MCF 10A (cell line): ENCODE data around the gene INHBB. TPM values are rescaled to one million over a fixed set of nuclear protein-coding genes. Genes with fewer than 3 reads are reported as not detected.

Experiments
- BruUV-seq: library from RNA; stranded (reverse); fragments of 400-500 nt; replicated peaks from 2 replicates; lab custom pipeline; 2021; lab: Mats Ljungman, UMichigan
- CTCF ChIA-PET: fragments of 300-600 bp; sonication (Branson Sonifier 250); formaldehyde crosslinking; extraction: SDS; loops from one replicate; lab custom pipeline; 2021; ENCODE audit warnings: antibody characterized with exemption, inconsistent platforms; lab: Yijun Ruan, JAX
- POLR2A ChIA-PET: fragments of 300-600, 350-650 bp; sonication (Branson Sonifier 250); formaldehyde crosslinking; extraction: SDS; loops from one replicate; lab custom pipeline; 2020; ENCODE audit warnings: antibody characterized with exemption, inconsistent platforms; lab: Yijun Ruan, JAX
- DNase-seq: peaks from one replicate; pipeline ENCODE4 v3.0.0-alpha.2; 2018; ENCODE audit not compliant: unreplicated experiment
- H3K27ac Mint-ChIP-seq: one replicate; pipeline ENCODE4 v1.8.0; 2022; ENCODE audit warnings: mild to moderate bottlenecking, low read depth, mixed read lengths; ENCODE audit not compliant: unreplicated experiment
- H3K27me3 Mint-ChIP-seq: one replicate; pipeline ENCODE4 v1.8.0; 2022; ENCODE audit warnings: mixed read lengths; ENCODE audit not compliant: insufficient read depth, unreplicated experiment
- H3K36me3 Mint-ChIP-seq: one replicate; pipeline ENCODE4 v1.8.0; 2022; ENCODE audit warnings: mild to moderate bottlenecking, moderate library complexity, mixed read lengths; ENCODE audit not compliant: insufficient read depth, unreplicated experiment
- H3K4me1 Mint-ChIP-seq: one replicate; pipeline ENCODE4 v1.8.0; 2022; ENCODE audit warnings: mixed read lengths; ENCODE audit not compliant: insufficient read depth, unreplicated experiment
- H3K4me3 Mint-ChIP-seq: one replicate; pipeline ENCODE4 v1.8.0; 2022; ENCODE audit warnings: mild to moderate bottlenecking, moderate library complexity, mixed read lengths; ENCODE audit not compliant: unreplicated experiment
- H3K9me3 Mint-ChIP-seq: one replicate; pipeline ENCODE4 v1.8.0; 2022; ENCODE audit warnings: mixed read lengths; ENCODE audit not compliant: unreplicated experiment
- intact Hi-C: fragments of 100-400 bp; cut with micrococcal nuclease; formaldehyde crosslinking; loops from 2 replicates; pipeline ENCODE4 v1.14.1; 2022
- total RNA-seq: library from RNA; stranded (reverse); gene quantifications from 2 replicates; pipeline ENCODE4 v1.2.3, GENCODE V29; 2022
- TF ChIP-seq, protein P1 (sequence below): fragments of 200-600 bp; IDR thresholded peaks from one replicate; pipeline ENCODE4 v1.8.0; 2022; ENCODE audit warnings: antibody characterized with exemption, mild to moderate bottlenecking; ENCODE audit not compliant: unreplicated experiment

Gene INHBB
- total RNA-seq, 1 experiment from 2014 or later: 0.16 TPM

GRCh38 chr2:120365236-120365793 is 19.4 kb downstream of the INHBB start:
- TF ChIP-seq, protein P1, sequence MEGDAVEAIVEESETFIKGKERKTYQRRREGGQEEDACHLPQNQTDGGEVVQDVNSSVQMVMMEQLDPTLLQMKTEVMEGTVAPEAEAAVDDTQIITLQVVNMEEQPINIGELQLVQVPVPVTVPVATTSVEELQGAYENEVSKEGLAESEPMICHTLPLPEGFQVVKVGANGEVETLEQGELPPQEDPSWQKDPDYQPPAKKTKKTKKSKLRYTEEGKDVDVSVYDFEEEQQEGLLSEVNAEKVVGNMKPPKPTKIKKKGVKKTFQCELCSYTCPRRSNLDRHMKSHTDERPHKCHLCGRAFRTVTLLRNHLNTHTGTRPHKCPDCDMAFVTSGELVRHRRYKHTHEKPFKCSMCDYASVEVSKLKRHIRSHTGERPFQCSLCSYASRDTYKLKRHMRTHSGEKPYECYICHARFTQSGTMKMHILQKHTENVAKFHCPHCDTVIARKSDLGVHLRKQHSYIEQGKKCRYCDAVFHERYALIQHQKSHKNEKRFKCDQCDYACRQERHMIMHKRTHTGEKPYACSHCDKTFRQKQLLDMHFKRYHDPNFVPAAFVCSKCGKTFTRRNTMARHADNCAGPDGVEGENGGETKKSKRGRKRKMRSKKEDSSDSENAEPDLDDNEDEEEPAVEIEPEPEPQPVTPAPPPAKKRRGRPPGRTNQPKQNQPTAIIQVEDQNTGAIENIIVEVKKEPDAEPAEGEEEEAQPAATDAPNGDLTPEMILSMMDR: no peak
- no TSS peak for BruUV-seq
- intact Hi-C loops: no loop called here
- Mint-ChIP-seq H3K4me3 (no peak overlapping the region), H3K4me1 (no peaks in the 10 kb centered on the region), H3K36me3 (no peaks in the 10 kb centered on the region), H3K27me3 (peaks cover 14% of the 10 kb centered on the region), H3K9me3 (no peaks in the 10 kb centered on the region), H3K27ac (no peak overlapping the region)
- ChIA-PET POLR2A (no interaction called here), CTCF (interaction anchor here (0.7 kb wide), 1 partner anchor 263 kb away, joined by 3 read pairs; no protein-coding TSS in a partner anchor)
- DNase-seq: no peak

DNA sequence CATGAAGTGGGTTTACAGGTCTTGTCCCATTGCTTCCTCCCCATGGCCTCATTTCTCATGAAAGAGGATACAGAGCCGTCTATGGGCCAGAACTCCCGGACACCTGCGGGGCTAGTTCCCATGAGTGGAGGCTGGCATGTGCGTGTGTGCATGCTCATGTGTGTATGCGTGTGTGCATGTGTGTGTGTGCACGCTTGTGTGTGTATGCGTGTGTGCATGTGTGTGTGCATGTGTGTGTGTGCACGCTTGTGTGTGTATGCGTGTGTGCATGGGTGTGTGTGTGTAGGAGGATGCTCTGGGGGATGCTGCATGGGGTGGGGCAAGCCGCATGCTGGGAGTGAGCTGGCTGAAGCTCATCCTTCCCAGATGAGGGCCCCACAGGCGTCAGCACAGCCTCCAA is 20.8 kb downstream of the INHBB start:
- no peak overlapping the region for H3K27ac Mint-ChIP-seq
- intact Hi-C loops: no loop called here

DNA sequence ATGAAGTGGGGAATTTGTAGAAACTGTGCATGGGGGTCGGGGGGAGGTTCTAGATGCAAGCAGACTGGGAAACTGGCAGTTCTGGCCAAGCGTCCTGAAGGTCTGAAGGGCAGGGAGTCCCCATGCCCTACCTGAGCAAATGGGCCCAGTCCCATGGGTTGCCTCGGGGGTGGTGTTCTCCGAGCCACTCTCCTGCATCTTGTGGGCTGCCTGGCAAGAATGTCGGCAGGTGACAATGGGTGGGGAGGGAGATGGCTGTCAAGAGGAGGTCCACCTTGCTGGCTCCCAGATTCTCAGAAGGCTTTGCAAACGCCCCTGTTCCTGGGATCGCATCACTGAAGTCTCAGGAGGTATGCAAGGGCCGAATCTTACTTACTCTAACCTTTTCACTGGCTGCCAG is 21.3 kb downstream of the INHBB start:
- H3K36me3 Mint-ChIP-seq: no peaks in the 10 kb centered on the region
- no peak for DNase-seq
- TF ChIP-seq, protein P1: no peak
- H3K27me3 Mint-ChIP-seq: peaks cover 14% of the 10 kb centered on the region
- no peaks in the 10 kb centered on the region for H3K4me1 Mint-ChIP-seq
- CTCF ChIA-PET: no interaction called here
- BruUV-seq: no TSS peak
- H3K9me3 Mint-ChIP-seq: no peaks in the 10 kb centered on the region
- intact Hi-C loops: no loop called here
- POLR2A ChIA-PET: no interaction called here
- H3K27ac Mint-ChIP-seq: no peak overlapping the region
- no peak overlapping the region for H3K4me3 Mint-ChIP-seq

More for the DNA sequence above, 20.8 kb downstream of the INHBB start:
- Mint-ChIP-seq H3K27me3 (peaks cover 14% of the 10 kb centered on the region), H3K4me3 (no peak overlapping the region), H3K36me3 (no peaks in the 10 kb centered on the region), H3K4me1 (no peaks in the 10 kb centered on the region), H3K9me3 (no peaks in the 10 kb centered on the region)
- POLR2A ChIA-PET: interaction anchor here (0.5 kb wide), 1 partner anchor 113 kb away, joined by 3 read pairs; no protein-coding TSS in a partner anchor
- no TSS peak for BruUV-seq
- DNase-seq: no peak
- TF ChIP-seq, protein P1: no peak
- CTCF ChIA-PET: no interaction called here

DNA sequence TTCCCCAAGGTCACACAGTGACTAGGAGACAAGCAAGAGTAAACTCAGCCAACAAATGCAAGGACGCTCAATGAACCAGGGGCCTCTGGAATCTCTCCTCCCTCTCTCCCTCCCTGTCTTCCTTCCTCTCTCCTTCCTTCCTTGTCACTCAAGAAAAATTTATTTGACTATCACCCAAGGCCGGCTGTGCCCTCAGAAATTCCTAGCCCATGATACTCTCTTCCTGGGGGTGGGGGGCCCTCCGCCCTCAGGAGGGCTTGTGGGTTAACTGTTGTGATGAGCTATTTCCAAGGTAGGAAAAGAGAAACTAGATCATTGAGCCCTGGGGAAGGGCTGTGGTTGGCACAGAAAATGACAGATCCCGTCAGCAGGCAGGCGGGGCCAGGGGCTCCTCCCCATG is 21.7 kb downstream of the INHBB start:
- no peak for DNase-seq
- no peak overlapping the region for H3K4me3 Mint-ChIP-seq
- no peaks in the 10 kb centered on the region for H3K9me3 Mint-ChIP-seq
- TF ChIP-seq, protein P1: no peak
- intact Hi-C loops: no loop called here
- peaks cover 14% of the 10 kb centered on the region for H3K27me3 Mint-ChIP-seq
- no peak overlapping the region for H3K27ac Mint-ChIP-seq
- no peaks in the 10 kb centered on the region for H3K4me1 Mint-ChIP-seq
- no peaks in the 10 kb centered on the region for H3K36me3 Mint-ChIP-seq
- POLR2A ChIA-PET: no interaction called here
- no TSS peak for BruUV-seq
- CTCF ChIA-PET: no interaction called here
